Progenitor cell of endocrine pancreas (in vitro differentiated cells): ENCODE results near the gene DPP9. TPM values are rescaled to one million over a fixed set of nuclear protein-coding genes. Genes with fewer than 3 reads are reported as not detected.

Experiments used
- DNase-seq: peaks from one replicate; pipeline ENCODE4 v3.0.0; 2021; ENCODE audit warnings: low spot score; ENCODE audit not compliant: unreplicated experiment
- H3K27ac Mint-ChIP-seq: 2 replicates; pipeline ENCODE4 v1.8.0; 2021; ENCODE audit warnings: mild to moderate bottlenecking, moderate library complexity, mixed read lengths
- H3K27me3 Mint-ChIP-seq: 2 replicates; pipeline ENCODE4 v1.8.0; 2021; ENCODE audit warnings: mixed read lengths
- H3K36me3 Mint-ChIP-seq: 2 replicates; pipeline ENCODE4 v1.8.0; 2022; ENCODE audit warnings: mixed read lengths; ENCODE audit not compliant: insufficient read depth
- H3K4me1 Mint-ChIP-seq: 2 replicates; pipeline ENCODE4 v1.8.0; 2021; ENCODE audit warnings: low read depth, mixed read lengths
- H3K4me3 Mint-ChIP-seq: 2 replicates; pipeline ENCODE4 v1.8.0; 2021; ENCODE audit warnings: low read depth, mild to moderate bottlenecking, moderate library complexity, mixed read lengths
- H3K9me3 Mint-ChIP-seq: 2 replicates; pipeline ENCODE4 v1.8.0; 2021; ENCODE audit warnings: low read depth, mixed read lengths
- total RNA-seq: library from RNA; stranded (reverse); gene quantifications from 2 replicates; pipeline ENCODE4 v1.2.1, GENCODE V29; 2021
- TF ChIP-seq, protein P1 (sequence below): fragments of 200-600 bp; sonication (generic); IDR thresholded peaks from one replicate; pipeline ENCODE4 v1.5.0; 2021; ENCODE audit warnings: antibody characterized with exemption, mild to moderate bottlenecking; ENCODE audit not compliant: unreplicated experiment

The DPP9 gene
- total RNA-seq, 1 donor from 2014 or later, result 50.3 TPM

DNA sequence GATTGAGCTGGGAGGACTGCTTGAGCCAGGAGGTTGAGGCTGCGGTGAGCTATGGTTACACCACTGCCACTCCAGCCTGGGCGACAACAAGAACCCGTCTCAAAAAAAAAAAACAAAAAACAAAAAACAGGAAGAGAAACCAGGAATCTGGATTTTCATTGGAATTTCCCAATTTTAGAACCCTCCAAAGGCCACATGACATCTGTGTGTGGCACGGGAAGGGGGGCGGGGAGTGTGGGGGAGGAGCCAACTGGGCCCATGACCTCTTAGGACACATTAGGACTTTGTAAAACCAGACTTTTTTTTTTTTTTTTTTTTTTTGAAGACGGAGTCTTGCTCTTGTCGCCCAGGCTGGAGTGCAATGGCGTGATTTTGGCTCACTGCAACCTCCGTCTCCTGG lies 32.3 kb downstream of the DPP9 start:
- DNase-seq, result no peak

GRCh38 chr19:4690361-4690760 lies 33.3 kb downstream of the DPP9 start:
- Mint-ChIP-seq H3K4me1 (no peaks in the 10 kb centered on the region), H3K9me3 (no peaks in the 10 kb centered on the region), H3K27ac (no peak overlapping the region), H3K27me3 (no peaks in the 10 kb centered on the region), H3K4me3 (no peak overlapping the region), H3K36me3 (peaks cover 20% of the 10 kb centered on the region)
- DNase-seq, result no peak
- TF ChIP-seq, protein P1, sequence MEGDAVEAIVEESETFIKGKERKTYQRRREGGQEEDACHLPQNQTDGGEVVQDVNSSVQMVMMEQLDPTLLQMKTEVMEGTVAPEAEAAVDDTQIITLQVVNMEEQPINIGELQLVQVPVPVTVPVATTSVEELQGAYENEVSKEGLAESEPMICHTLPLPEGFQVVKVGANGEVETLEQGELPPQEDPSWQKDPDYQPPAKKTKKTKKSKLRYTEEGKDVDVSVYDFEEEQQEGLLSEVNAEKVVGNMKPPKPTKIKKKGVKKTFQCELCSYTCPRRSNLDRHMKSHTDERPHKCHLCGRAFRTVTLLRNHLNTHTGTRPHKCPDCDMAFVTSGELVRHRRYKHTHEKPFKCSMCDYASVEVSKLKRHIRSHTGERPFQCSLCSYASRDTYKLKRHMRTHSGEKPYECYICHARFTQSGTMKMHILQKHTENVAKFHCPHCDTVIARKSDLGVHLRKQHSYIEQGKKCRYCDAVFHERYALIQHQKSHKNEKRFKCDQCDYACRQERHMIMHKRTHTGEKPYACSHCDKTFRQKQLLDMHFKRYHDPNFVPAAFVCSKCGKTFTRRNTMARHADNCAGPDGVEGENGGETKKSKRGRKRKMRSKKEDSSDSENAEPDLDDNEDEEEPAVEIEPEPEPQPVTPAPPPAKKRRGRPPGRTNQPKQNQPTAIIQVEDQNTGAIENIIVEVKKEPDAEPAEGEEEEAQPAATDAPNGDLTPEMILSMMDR, result no peak

More for the DNA sequence above, 32.3 kb downstream of the DPP9 start:
- Mint-ChIP-seq H3K4me3 (no peak overlapping the region), H3K27ac (no peak overlapping the region), H3K4me1 (no peaks in the 10 kb centered on the region), H3K27me3 (no peaks in the 10 kb centered on the region), H3K9me3 (no peaks in the 10 kb centered on the region), H3K36me3 (peaks cover 21% of the 10 kb centered on the region)
- TF ChIP-seq, protein P1, result no peak

- no peak overlapping the region for H3K27ac Mint-ChIP-seq
- DNase-seq, result no peak
- H3K4me3 Mint-ChIP-seq, result no peak overlapping the region
- TF ChIP-seq, protein P1, result no peak
- H3K27me3 Mint-ChIP-seq, result no peaks in the 10 kb centered on the region
- H3K4me1 Mint-ChIP-seq, result no peaks in the 10 kb centered on the region
- no peaks in the 10 kb centered on the region for H3K9me3 Mint-ChIP-seq
- H3K36me3 Mint-ChIP-seq, result peaks cover 16% of the 10 kb centered on the region
Measured at GRCh38 chr19:4689403-4689802, 34.2 kb downstream of the DPP9 start.

- TF ChIP-seq, protein P1, result no peak
- Mint-ChIP-seq H3K4me3 (no peak overlapping the region), H3K27me3 (no peaks in the 10 kb centered on the region), H3K9me3 (no peaks in the 10 kb centered on the region), H3K27ac (no peak overlapping the region), H3K4me1 (no peaks in the 10 kb centered on the region), H3K36me3 (peaks cover 14% of the 10 kb centered on the region)
- no peak for DNase-seq
Measured at GRCh38 chr19:4688587-4688986, 35.1 kb downstream of the DPP9 start.

DNA sequence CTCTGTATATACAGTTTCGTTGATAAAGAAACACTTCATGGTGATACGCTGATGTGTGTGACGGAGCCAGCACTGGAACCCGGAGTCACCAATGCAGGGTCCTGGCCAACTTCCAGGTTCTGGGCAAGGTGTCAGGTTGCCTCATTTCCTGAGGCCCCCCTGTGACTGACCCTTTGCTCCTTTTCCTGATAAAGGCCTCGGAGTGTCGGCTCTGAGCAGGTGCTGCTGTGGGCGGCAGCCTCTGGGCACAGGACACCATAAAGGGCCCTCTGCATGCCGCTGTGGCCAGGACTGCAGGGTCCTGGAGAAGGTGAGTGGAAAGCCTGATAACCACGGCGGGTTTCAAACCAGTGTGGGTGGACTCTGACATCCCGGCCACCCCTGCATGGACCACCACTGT lies 36.2 kb downstream of the DPP9 start:
- DNase-seq, result no peak
- Mint-ChIP-seq H3K9me3 (no peaks in the 10 kb centered on the region), H3K36me3 (peaks cover 12% of the 10 kb centered on the region), H3K4me1 (no peaks in the 10 kb centered on the region), H3K4me3 (no peak overlapping the region), H3K27me3 (no peaks in the 10 kb centered on the region), H3K27ac (no peak overlapping the region)
- TF ChIP-seq, protein P1, result no peak
